Osteocyte (in vitro differentiated cells): ENCODE measurements around the gene FAM177B. TPM values are rescaled to one million over a fixed set of nuclear protein-coding genes. Genes with fewer than 3 reads are reported as not detected.

ENCODE experiments used
- DNase-seq: peaks from one replicate; pipeline ENCODE4 v3.0.0; 2021; ENCODE audit warnings: mixed read lengths; ENCODE audit not compliant: unreplicated experiment; ENCODE audit errors: extremely low spot score
- H3K27ac Mint-ChIP-seq: one replicate; pipeline ENCODE4 v1.8.0; 2021; ENCODE audit warnings: mild to moderate bottlenecking, mixed read lengths; ENCODE audit not compliant: unreplicated experiment
- H3K27me3 Mint-ChIP-seq: one replicate; pipeline ENCODE4 v1.8.0; 2021; ENCODE audit warnings: mixed read lengths; ENCODE audit not compliant: unreplicated experiment
- H3K36me3 Mint-ChIP-seq: one replicate; pipeline ENCODE4 v1.8.0; 2021; ENCODE audit warnings: mixed read lengths; ENCODE audit not compliant: unreplicated experiment
- H3K4me1 Mint-ChIP-seq: one replicate; pipeline ENCODE4 v1.8.0; 2021; ENCODE audit warnings: mixed read lengths; ENCODE audit not compliant: unreplicated experiment
- H3K4me3 Mint-ChIP-seq: one replicate; pipeline ENCODE4 v1.8.0; 2021; ENCODE audit warnings: mild to moderate bottlenecking, moderate library complexity, mixed read lengths; ENCODE audit not compliant: unreplicated experiment
- H3K9me3 Mint-ChIP-seq: one replicate; pipeline ENCODE4 v1.8.0; 2021; ENCODE audit warnings: mixed read lengths; ENCODE audit not compliant: unreplicated experiment
- total RNA-seq: library from RNA; stranded (reverse); gene quantifications from 2 replicates; pipeline ENCODE4 v1.2.1, GENCODE V29; 2021
- TF ChIP-seq, protein P1 (sequence below): fragments of 200-600 bp; sonication (generic); IDR thresholded peaks from 2 replicates; pipeline ENCODE4 v1.5.0; 2021; ENCODE audit warnings: antibody characterized with exemption, mild to moderate bottlenecking, moderate library complexity

The FAM177B gene
- total RNA-seq, 1 donor from 2014 or later: not detected

GRCh38 chr1:222777463-222777862, 40.5 kb downstream of the FAM177B start:
- H3K36me3 Mint-ChIP-seq: no peaks in the 10 kb centered on the region
- no peak for DNase-seq
- H3K9me3 Mint-ChIP-seq: no peaks in the 10 kb centered on the region
- TF ChIP-seq, protein P1, sequence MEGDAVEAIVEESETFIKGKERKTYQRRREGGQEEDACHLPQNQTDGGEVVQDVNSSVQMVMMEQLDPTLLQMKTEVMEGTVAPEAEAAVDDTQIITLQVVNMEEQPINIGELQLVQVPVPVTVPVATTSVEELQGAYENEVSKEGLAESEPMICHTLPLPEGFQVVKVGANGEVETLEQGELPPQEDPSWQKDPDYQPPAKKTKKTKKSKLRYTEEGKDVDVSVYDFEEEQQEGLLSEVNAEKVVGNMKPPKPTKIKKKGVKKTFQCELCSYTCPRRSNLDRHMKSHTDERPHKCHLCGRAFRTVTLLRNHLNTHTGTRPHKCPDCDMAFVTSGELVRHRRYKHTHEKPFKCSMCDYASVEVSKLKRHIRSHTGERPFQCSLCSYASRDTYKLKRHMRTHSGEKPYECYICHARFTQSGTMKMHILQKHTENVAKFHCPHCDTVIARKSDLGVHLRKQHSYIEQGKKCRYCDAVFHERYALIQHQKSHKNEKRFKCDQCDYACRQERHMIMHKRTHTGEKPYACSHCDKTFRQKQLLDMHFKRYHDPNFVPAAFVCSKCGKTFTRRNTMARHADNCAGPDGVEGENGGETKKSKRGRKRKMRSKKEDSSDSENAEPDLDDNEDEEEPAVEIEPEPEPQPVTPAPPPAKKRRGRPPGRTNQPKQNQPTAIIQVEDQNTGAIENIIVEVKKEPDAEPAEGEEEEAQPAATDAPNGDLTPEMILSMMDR: no peak
- no peak overlapping the region for H3K4me3 Mint-ChIP-seq
- peaks cover 9% of the 10 kb centered on the region for H3K4me1 Mint-ChIP-seq
- no peak overlapping the region for H3K27ac Mint-ChIP-seq
- H3K27me3 Mint-ChIP-seq: peaks cover 18% of the 10 kb centered on the region

GRCh38 chr1:222777977-222778376, 41.0 kb downstream of the FAM177B start:
- Mint-ChIP-seq H3K36me3 (no peaks in the 10 kb centered on the region), H3K4me1 (peaks cover 4% of the 10 kb centered on the region), H3K9me3 (no peaks in the 10 kb centered on the region), H3K27ac (no peak overlapping the region), H3K4me3 (no peak overlapping the region), H3K27me3 (peaks cover 20% of the 10 kb centered on the region)
- TF ChIP-seq, protein P1: no peak
- no peak for DNase-seq

DNA sequence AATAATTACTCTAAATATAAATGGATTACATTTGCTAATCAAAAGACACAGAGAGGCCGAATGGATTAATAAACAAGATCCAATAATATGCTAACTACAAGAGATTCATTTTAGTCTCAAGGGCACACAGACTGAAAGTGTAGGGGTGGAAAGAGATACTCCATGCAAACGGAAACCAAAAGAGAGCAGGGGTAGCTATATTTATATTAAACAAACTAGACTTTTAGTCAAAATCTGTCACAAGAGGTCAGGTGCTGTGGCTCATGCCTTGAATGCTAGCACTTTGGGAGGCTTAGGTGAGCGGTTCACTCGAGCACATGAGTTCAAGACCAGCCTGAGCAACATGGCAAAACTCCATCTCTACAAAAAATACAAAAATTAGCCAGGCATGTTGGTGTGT, 44.2 kb downstream of the FAM177B start:
- DNase-seq: no peak
- no peak overlapping the region for H3K4me3 Mint-ChIP-seq
- peaks cover 43% of the 10 kb centered on the region for H3K27me3 Mint-ChIP-seq
- no peaks in the 10 kb centered on the region for H3K9me3 Mint-ChIP-seq
- no peaks in the 10 kb centered on the region for H3K36me3 Mint-ChIP-seq
- no peak overlapping the region for H3K27ac Mint-ChIP-seq
- TF ChIP-seq, protein P1: no peak
- H3K4me1 Mint-ChIP-seq: peaks cover 3% of the 10 kb centered on the region

DNA sequence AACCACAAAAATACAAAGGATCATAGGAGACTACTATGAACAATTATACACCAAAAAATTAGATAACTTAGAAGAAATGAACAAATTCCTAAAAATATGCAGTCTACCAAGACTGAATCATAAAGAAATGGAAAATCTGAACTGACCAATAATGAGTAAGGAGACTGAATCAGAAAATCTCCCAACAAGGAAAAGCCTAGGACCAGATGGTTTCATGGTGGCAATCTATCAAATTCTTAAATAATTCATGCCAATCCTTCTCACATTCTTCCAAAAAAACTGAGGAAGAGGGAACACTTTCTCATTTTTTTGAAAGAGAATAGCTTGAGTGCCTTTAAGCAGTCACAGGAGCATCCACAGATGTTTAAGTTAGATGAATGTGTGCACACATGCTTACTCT, 46.0 kb downstream of the FAM177B start:
- H3K4me3 Mint-ChIP-seq: no peak overlapping the region
- H3K9me3 Mint-ChIP-seq: no peaks in the 10 kb centered on the region
- DNase-seq: no peak
- no peak overlapping the region for H3K27ac Mint-ChIP-seq
- peaks cover 46% of the 10 kb centered on the region for H3K27me3 Mint-ChIP-seq
- TF ChIP-seq, protein P1: no peak
- H3K36me3 Mint-ChIP-seq: no peaks in the 10 kb centered on the region
- peaks cover 8% of the 10 kb centered on the region for H3K4me1 Mint-ChIP-seq

DNA sequence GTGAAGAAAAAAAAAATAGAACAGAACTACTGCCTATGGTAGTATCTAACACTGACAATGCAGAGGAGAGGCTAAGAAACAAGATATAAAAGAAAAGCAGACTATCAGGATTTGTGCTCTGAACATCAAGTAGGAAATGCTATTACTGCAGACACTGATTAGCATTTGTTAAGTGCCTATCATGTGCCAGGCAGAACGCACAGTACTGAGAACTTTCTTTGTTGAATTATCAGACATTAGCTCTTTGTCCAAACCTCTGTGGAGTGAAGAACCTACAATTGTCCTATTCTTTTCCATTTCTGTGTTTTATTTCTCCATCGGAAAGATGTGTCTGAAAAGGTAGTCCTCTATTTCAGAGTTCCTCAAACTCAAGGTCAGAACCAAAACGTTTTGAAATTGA, 47.4 kb downstream of the FAM177B start:
- DNase-seq: no peak
- H3K36me3 Mint-ChIP-seq: no peaks in the 10 kb centered on the region
- H3K4me1 Mint-ChIP-seq: peaks cover 8% of the 10 kb centered on the region
- H3K27ac Mint-ChIP-seq: no peak overlapping the region
- TF ChIP-seq, protein P1: no peak
- H3K27me3 Mint-ChIP-seq: peaks cover 46% of the 10 kb centered on the region
- no peaks in the 10 kb centered on the region for H3K9me3 Mint-ChIP-seq
- H3K4me3 Mint-ChIP-seq: no peak overlapping the region
